K562 (cell line): Measurements from ENCODE around the gene RNF123. TPM values are rescaled to one million over a fixed set of nuclear protein-coding genes. Genes with fewer than 3 reads are reported as not detected.
"Not testable (repeated sequence)": the region's sequence is repeated elsewhere in the genome, so short reads cannot be mapped to it uniquely, and the experiment has no call there.

Experiments used
- REST ChIP-seq, 2 experiments: fragments of 450-650 bp; formaldehyde crosslinking in 1 of 2; IDR thresholded peaks; 2 replicates each; pipeline versions ENCODE4 v1.4.0 to v1.6.1; 2014 to 2020; ENCODE audit warnings: mild to moderate bottlenecking in 2 of 2, borderline replicate concordance in 1 of 2, low read depth in 1 of 2
- polyA plus RNA-seq, 8 experiments: library from polyadenylated mRNA; depleted of rRNA in 4 of 8; stranded (reverse) in 5 of 8; unstranded in 3 of 8; fragments of >200 nt; fragmentation: Nextera tagmentation in 2 of 8; fragmentation: Illumina TruSeq in 1 of 8; extraction: Ambion mirVana in 2 of 8; extraction: Trizol in 1 of 8; gene quantifications; 2 replicates each; pipeline versions ENCODE4 v1.2.1 to v1.2.3, GENCODE V29; 2011 to 2014; ENCODE audit warnings: inconsistent platforms in 1 of 8, missing spikeins in 1 of 8
- total RNA-seq, 7 experiments: library from RNA; depleted of rRNA in 6 of 7; stranded (reverse); fragments of >200 nt in 6 of 7; fragmentation: Illumina TruSeq in 2 of 7; extraction: Trizol in 2 of 7; gene quantifications; 2 replicates each; pipeline versions ENCODE4 v1.2.1 to v1.2.3, GENCODE V29; 2011 to 2021; ENCODE audit warnings: low replicate concordance in 1 of 7

RNF123 gene
- total and polyA plus RNA-seq, 9 of the 15 experiments (the other 6 are each of a cell fraction or from before 2014, with no cell fraction given), result 8.7 to 53.1 (median 17.5) TPM

- TF ChIP-seq REST (IDR thresholded peaks at IDR 0.05; ENCODE audit: borderline replicate concordance), result peak; percentile 48
- TF ChIP-seq REST (CRISPR knock-in tag; IDR thresholded peaks at IDR 0.05; ENCODE audit: low read depth), result not testable (repeated sequence)
- TF ChIP-seq, all 486 proteins: peak for 11; not testable (repeated sequence) for 475
Observed at GRCh38 chr3:49689908-49690624, 709 bp downstream of the RNF123 start (continued).
